HG03060 (cell line): ENCODE measurements around the gene ZNF503.

Experiments used
- ATAC-seq: cut with Tn5 transposase; IDR thresholded peaks from one replicate; pipeline ENCODE4 v1.9.1; 2021; ENCODE audit warnings: low read depth, moderate number of reproducible peaks; ENCODE audit not compliant: unreplicated experiment

The ZNF503 gene

GRCh38 chr10:75407224-75407712, 5.7 kb upstream of the ZNF503 start:
- no peak for ATAC-seq

GRCh38 chr10:75406462-75407223, 5.1 kb upstream of the ZNF503 start:
- ATAC-seq, result no peak

GRCh38 chr10:75405598-75406461, 4.3 kb upstream of the ZNF503 start:
- ATAC-seq, result no peak

- no peak for ATAC-seq
Measured at GRCh38 chr10:75404815-75405597, 3.4 kb upstream of the ZNF503 start.

GRCh38 chr10:75403939-75404814, 2.6 kb upstream of the ZNF503 start:
- no peak for ATAC-seq

- ATAC-seq, result no peak
Measured at GRCh38 chr10:75403144-75403938, 1.8 kb upstream of the ZNF503 start.

- ATAC-seq, result no peak
Measured at GRCh38 chr10:75402486-75403143, 1.1 kb upstream of the ZNF503 start.

GRCh38 chr10:75400771-75401568, 594 bp downstream of the ZNF503 start:
- ATAC-seq, result no peak

GRCh38 chr10:75400163-75400770, 1.3 kb downstream of the ZNF503 start:
- no peak for ATAC-seq

- ATAC-seq, result no peak
Measured at GRCh38 chr10:75399461-75400162, 2.0 kb downstream of the ZNF503 start.

- no peak for ATAC-seq
Measured at GRCh38 chr10:75398692-75399460, 2.7 kb downstream of the ZNF503 start.

- ATAC-seq, result no peak
Measured at GRCh38 chr10:75398200-75398691, 3.3 kb downstream of the ZNF503 start.

GRCh38 chr10:75397496-75398199, 3.9 kb downstream of the ZNF503 start:
- ATAC-seq, result no peak

- ATAC-seq, result no peak
Measured at GRCh38 chr10:75396631-75397495, 4.7 kb downstream of the ZNF503 start.
